Mesendoderm (in vitro differentiated cells): ENCODE measurements around the gene PI4K2A. TPM values are rescaled to one million over a fixed set of nuclear protein-coding genes. Genes with fewer than 3 reads are reported as not detected.

Source experiments
- DNase-seq: peaks from one replicate; pipeline ENCODE4 v3.0.0; 2013
- H2AK5ac ChIP-seq: 2 replicates; pipeline ENCODE4 v1.6.1; 2013; ENCODE audit warnings: low read length, inconsistent platforms
- H2BK120ac ChIP-seq: 2 replicates; pipeline ENCODE4 v1.6.1; 2013; ENCODE audit warnings: low read depth, mild to moderate bottlenecking, low read length, moderate library complexity, mixed read lengths
- H2BK15ac ChIP-seq: replicated peaks from 2 replicates; pipeline ENCODE4 v1.6.1; 2013; ENCODE audit warnings: low read depth, mild to moderate bottlenecking, moderate library complexity
- H2BK5ac ChIP-seq: 2 replicates; pipeline ENCODE4 v1.6.1; 2013; ENCODE audit warnings: low read length, inconsistent platforms
- H3K18ac ChIP-seq: 2 replicates; pipeline ENCODE4 v1.6.1; 2013; ENCODE audit warnings: mild to moderate bottlenecking, low read length, mixed read lengths
- H3K23ac ChIP-seq: one replicate; pipeline ENCODE4 v1.6.1; 2013; ENCODE audit warnings: low read length
- H3K27ac ChIP-seq: 2 replicates; pipeline ENCODE4 v1.5.1; 2013; ENCODE audit warnings: low read depth, mild to moderate bottlenecking, inconsistent platforms, low read length, moderate library complexity
- H3K27me3 ChIP-seq: 2 replicates; pipeline ENCODE4 v1.6.1; 2013; ENCODE audit warnings: low read length, control low read depth, mild to moderate bottlenecking, inconsistent platforms; ENCODE audit not compliant: insufficient read depth, poor library complexity
- H3K36me3 ChIP-seq: 2 replicates; pipeline ENCODE4 v1.6.1; 2013; ENCODE audit warnings: low read length, inconsistent platforms; ENCODE audit not compliant: control insufficient read depth, insufficient read depth
- H3K4ac ChIP-seq: one replicate; pipeline ENCODE4 v1.6.1; 2013; ENCODE audit warnings: low read depth, mild to moderate bottlenecking, low read length, moderate library complexity
- H3K4me1 ChIP-seq: 2 replicates; pipeline ENCODE4 v1.6.1; 2013; ENCODE audit warnings: low read depth, low read length, inconsistent platforms; ENCODE audit not compliant: control insufficient read depth
- H3K4me2 ChIP-seq: 2 replicates; pipeline ENCODE4 v1.6.1; 2013; ENCODE audit warnings: low read length
- H3K4me3 ChIP-seq: 2 replicates; pipeline ENCODE4 v1.5.1; 2013; ENCODE audit warnings: mild to moderate bottlenecking, low read length
- H3K56ac ChIP-seq: one replicate; pipeline ENCODE4 v1.6.1; 2013; ENCODE audit warnings: low read length
- H3K79me1 ChIP-seq: 2 replicates; pipeline ENCODE4 v1.6.1; 2013; ENCODE audit warnings: low read length, inconsistent platforms
- H3K79me2 ChIP-seq: 2 replicates; pipeline ENCODE4 v1.6.1; 2013; ENCODE audit warnings: mild to moderate bottlenecking, low read length; ENCODE audit not compliant: control insufficient read depth, insufficient read depth
- H3K9ac ChIP-seq: 2 replicates; pipeline ENCODE4 v1.6.1; 2013; ENCODE audit warnings: low read length, inconsistent platforms
- H4K5ac ChIP-seq: one replicate; pipeline ENCODE4 v1.6.1; 2013; ENCODE audit warnings: low read length
- H4K8ac ChIP-seq: one replicate; pipeline ENCODE4 v1.6.1; 2013; ENCODE audit warnings: low read depth, mild to moderate bottlenecking, control low read depth, low read length, moderate library complexity
- WGBS: extraction: QIAGEN DNeasy Blood & Tissue Kit; methylation state at CpG from one replicate; pipeline ENCODE4 v1.1.7; 2013; ENCODE audit warnings: low lambda C conversion rate, missing lambda C conversion rate; ENCODE audit not compliant: insufficient coverage; ENCODE audit errors: extremely low coverage; 5-methylcytosine and 5-hydroxymethylcytosine counted together
- polyA plus RNA-seq, 2 experiments: library from polyadenylated mRNA; stranded (reverse); fragments of 200-250 nt; gene quantifications; one replicate each; pipeline ENCODE4 v1.2.3, GENCODE V29; 2013

Gene PI4K2A
- 13.6 TPM for polyA plus RNA-seq (2013, experiment 1 of 2)
- 14.2 TPM for polyA plus RNA-seq (2013, experiment 2 of 2)

GRCh38 chr10:97640174-97640867 is at the start of gene PI4K2A:
TSS of gene PI4K2A (plus strand) at chr10:97640671. CDS start at chr10:97640743, 72 bp downstream.
- peaks cover 19% of the 10 kb centered on the region for H3K79me2 ChIP-seq
- peak within 1 kb of the TSS; percentile 99 for H3K23ac ChIP-seq
- H2BK120ac ChIP-seq: no peak within 1 kb of the TSS
- no peak within 1 kb of the TSS for H4K8ac ChIP-seq
- peaks cover 7% of the 10 kb centered on the region for H3K36me3 ChIP-seq
- no peak within 1 kb of the TSS for H2BK15ac ChIP-seq
- H3K79me1 ChIP-seq: peaks cover 17% of the 10 kb centered on the region
- no peak within 1 kb of the TSS for H2BK5ac ChIP-seq
- H3K9ac ChIP-seq: peak within 1 kb of the TSS; percentile 92
- peak; percentile 100 for DNase-seq
- H3K4me1 ChIP-seq: no peaks in the 10 kb centered on the region
- H3K4me2 ChIP-seq: peak within 1 kb of the TSS; percentile 81
- H3K27ac ChIP-seq: peak within 1 kb of the TSS; percentile 5
- H3K4me3 ChIP-seq: peak within 1 kb of the TSS; percentile 67
- WGBS: no CpG with 5 or more reads among the region's 54 CpGs
- no peak within 1 kb of the TSS for H4K5ac ChIP-seq
- no peaks in the 10 kb centered on the region for H3K27me3 ChIP-seq
- peak within 1 kb of the TSS; percentile 95 for H3K56ac ChIP-seq
- H3K18ac ChIP-seq: peak within 1 kb of the TSS; percentile 20
- H2AK5ac ChIP-seq: no peak within 1 kb of the TSS
- H3K4ac ChIP-seq: no peak within 1 kb of the TSS

- Histone ChIP-seq H4K8ac (no peak overlapping the region), H3K27ac (no peak overlapping the region), H3K4me1 (no peaks in the 10 kb centered on the region), H3K79me1 (no peaks in the 10 kb centered on the region), H2AK5ac (no peak overlapping the region), H3K4me3 (no peak overlapping the region), H3K4me2 (no peak overlapping the region), H3K27me3 (no peaks in the 10 kb centered on the region), H3K18ac (no peak overlapping the region), H2BK5ac (no peak overlapping the region), H3K56ac (no peak overlapping the region), H3K4ac (no peak overlapping the region), H3K36me3 (no peaks in the 10 kb centered on the region), H3K79me2 (no peaks in the 10 kb centered on the region), H2BK15ac (no peak overlapping the region), H3K9ac (no peak overlapping the region), H3K23ac (no peak overlapping the region), H4K5ac (no peak overlapping the region), H2BK120ac (no peak overlapping the region)
- no CpG with 5 or more reads among the region's 5 CpGs for WGBS
- no peak for DNase-seq
These were observed 49.5 kb upstream of the PI4K2A start for GRCh38 chr10:97590748-97591495.

- H3K79me2 ChIP-seq: no peaks in the 10 kb centered on the region
- no peak overlapping the region for H4K8ac ChIP-seq
- H2AK5ac ChIP-seq: no peak overlapping the region
- no peak overlapping the region for H3K9ac ChIP-seq
- no peak overlapping the region for H3K4me2 ChIP-seq
- H3K27me3 ChIP-seq: no peaks in the 10 kb centered on the region
- H3K4me1 ChIP-seq: no peaks in the 10 kb centered on the region
- H3K4me3 ChIP-seq: no peak overlapping the region
- H2BK15ac ChIP-seq: no peak overlapping the region
- no peak overlapping the region for H2BK120ac ChIP-seq
- H3K36me3 ChIP-seq: no peaks in the 10 kb centered on the region
- WGBS: no CpG with 5 or more reads among the region's 4 CpGs
- no peak overlapping the region for H4K5ac ChIP-seq
- H3K27ac ChIP-seq: no peak overlapping the region
- no peak overlapping the region for H2BK5ac ChIP-seq
- DNase-seq: no peak
- H3K4ac ChIP-seq: no peak overlapping the region
- H3K23ac ChIP-seq: no peak overlapping the region
- no peak overlapping the region for H3K18ac ChIP-seq
- no peaks in the 10 kb centered on the region for H3K79me1 ChIP-seq
- H3K56ac ChIP-seq: no peak overlapping the region
These were observed 47.0 kb upstream of the PI4K2A start for GRCh38 chr10:97593421-97593820.

GRCh38 chr10:97596101-97597082 is 44.1 kb upstream of the PI4K2A start:
- no peaks in the 10 kb centered on the region for H3K79me1 ChIP-seq
- no peak overlapping the region for H3K18ac ChIP-seq
- no peak for DNase-seq
- WGBS: no CpG with 5 or more reads among the region's 10 CpGs
- no peak overlapping the region for H4K5ac ChIP-seq
- H2BK15ac ChIP-seq: no peak overlapping the region
- H4K8ac ChIP-seq: no peak overlapping the region
- H3K56ac ChIP-seq: no peak overlapping the region
- no peaks in the 10 kb centered on the region for H3K27me3 ChIP-seq
- no peaks in the 10 kb centered on the region for H3K4me1 ChIP-seq
- H3K4ac ChIP-seq: no peak overlapping the region
- H3K79me2 ChIP-seq: no peaks in the 10 kb centered on the region
- H3K9ac ChIP-seq: no peak overlapping the region
- no peak overlapping the region for H2BK120ac ChIP-seq
- H3K27ac ChIP-seq: no peak overlapping the region
- no peak overlapping the region for H3K4me2 ChIP-seq
- H3K4me3 ChIP-seq: no peak overlapping the region
- no peaks in the 10 kb centered on the region for H3K36me3 ChIP-seq
- no peak overlapping the region for H3K23ac ChIP-seq
- H2BK5ac ChIP-seq: no peak overlapping the region
- no peak overlapping the region for H2AK5ac ChIP-seq

- no peak for DNase-seq
- H3K36me3 ChIP-seq: no peaks in the 10 kb centered on the region
These were observed 42.7 kb upstream of the PI4K2A start for GRCh38 chr10:97597778-97598177.

More at GRCh38 chr10:97597778-97598177, 42.7 kb upstream of the PI4K2A start:
- H3K4me1 ChIP-seq: no peaks in the 10 kb centered on the region
- H4K8ac ChIP-seq: no peak overlapping the region
- H3K4me2 ChIP-seq: no peak overlapping the region
- no peak overlapping the region for H3K18ac ChIP-seq
- H2BK15ac ChIP-seq: no peak overlapping the region
- H2BK5ac ChIP-seq: no peak overlapping the region
- no peak overlapping the region for H2BK120ac ChIP-seq
- no peak overlapping the region for H3K4me3 ChIP-seq
- H3K23ac ChIP-seq: no peak overlapping the region
- no peak overlapping the region for H3K4ac ChIP-seq
- H3K79me1 ChIP-seq: no peaks in the 10 kb centered on the region
- no peak overlapping the region for H3K9ac ChIP-seq
- no peak overlapping the region for H4K5ac ChIP-seq
- H3K27me3 ChIP-seq: no peaks in the 10 kb centered on the region
- H2AK5ac ChIP-seq: no peak overlapping the region
- WGBS: no CpG with 5 or more reads among the region's 2 CpGs
- H3K56ac ChIP-seq: no peak overlapping the region
- H3K79me2 ChIP-seq: no peaks in the 10 kb centered on the region
- no peak overlapping the region for H3K27ac ChIP-seq
